IPS-15b (cell line): ENCODE results near the gene CCDC192.
"Not testable (repeated sequence)": the region's sequence is repeated elsewhere in the genome, so short reads cannot be mapped to it uniquely, and the experiment has no call there.

Experiments
- H3K27me3 ChIP-seq: one replicate; pipeline ENCODE4 v1.6.1; 2013; ENCODE audit warnings: low read length; ENCODE audit not compliant: control insufficient read depth, insufficient read depth
- H3K36me3 ChIP-seq: one replicate; pipeline ENCODE4 v1.6.1; 2013; ENCODE audit warnings: low read length; ENCODE audit not compliant: control insufficient read depth, insufficient read depth
- H3K4me1 ChIP-seq: one replicate; pipeline ENCODE4 v1.6.1; 2013; ENCODE audit warnings: mild to moderate bottlenecking, low read length; ENCODE audit not compliant: control insufficient read depth, insufficient read depth
- H3K4me3 ChIP-seq: one replicate; pipeline ENCODE4 v1.5.1; 2013; ENCODE audit warnings: low read depth, low read length
- H3K9ac ChIP-seq: one replicate; pipeline ENCODE4 v1.6.1; 2013; ENCODE audit warnings: low read depth, mild to moderate bottlenecking, low read length
- H3K9me3 ChIP-seq: one replicate; pipeline ENCODE4 v1.6.1; 2013; ENCODE audit warnings: mild to moderate bottlenecking, low read length; ENCODE audit not compliant: control insufficient read depth, insufficient read depth

Gene CCDC192

GRCh38 chr5:127772531-127772930 is 69.3 kb downstream of the CCDC192 start:
- no peaks in the 10 kb centered on the region for H3K27me3 ChIP-seq
- H3K4me3 ChIP-seq = no peak overlapping the region
- H3K4me1 ChIP-seq = no peaks in the 10 kb centered on the region
- no peaks in the 10 kb centered on the region for H3K9me3 ChIP-seq
- H3K9ac ChIP-seq = no peak overlapping the region
- H3K36me3 ChIP-seq = no peaks in the 10 kb centered on the region

- H3K9me3 ChIP-seq = no peaks in the 10 kb centered on the region
- no peaks in the 10 kb centered on the region for H3K4me1 ChIP-seq
- no peak overlapping the region for H3K4me3 ChIP-seq
- no peak overlapping the region for H3K9ac ChIP-seq
- no peaks in the 10 kb centered on the region for H3K36me3 ChIP-seq
- H3K27me3 ChIP-seq = no peaks in the 10 kb centered on the region
Observed at GRCh38 chr5:127774221-127774620, 71.0 kb downstream of the CCDC192 start.

GRCh38 chr5:127776477-127776876 is 73.3 kb downstream of the CCDC192 start:
- Histone ChIP-seq H3K9me3 (no peaks in the 10 kb centered on the region), H3K36me3 (no peaks in the 10 kb centered on the region), H3K9ac (no peak overlapping the region), H3K4me3 (no peak overlapping the region), H3K4me1 (no peaks in the 10 kb centered on the region), H3K27me3 (no peaks in the 10 kb centered on the region)

GRCh38 chr5:127777957-127778356 is 74.8 kb downstream of the CCDC192 start:
- Histone ChIP-seq H3K9me3 (no peaks in the 10 kb centered on the region), H3K9ac (no peak overlapping the region), H3K36me3 (no peaks in the 10 kb centered on the region), H3K27me3 (no peaks in the 10 kb centered on the region), H3K4me3 (no peak overlapping the region), H3K4me1 (no peaks in the 10 kb centered on the region)

- H3K4me3 ChIP-seq, H3K36me3 ChIP-seq, H3K9me3 ChIP-seq, H3K9ac ChIP-seq, H3K4me1 ChIP-seq, H3K27me3 ChIP-seq: not testable (repeated sequence)
Observed at GRCh38 chr5:127782450-127782849, 79.3 kb downstream of the CCDC192 start.

GRCh38 chr5:127785098-127785927 is 82.1 kb downstream of the CCDC192 start:
- Histone ChIP-seq H3K4me3 (no peak overlapping the region), H3K9ac (no peak overlapping the region)

GRCh38 chr5:127791439-127791838 is 88.2 kb downstream of the CCDC192 start:
- Histone ChIP-seq H3K36me3 (no peaks in the 10 kb centered on the region), H3K4me3 (no peak overlapping the region), H3K9me3 (peaks cover 2% of the 10 kb centered on the region), H3K4me1 (no peaks in the 10 kb centered on the region), H3K9ac (no peak overlapping the region), H3K27me3 (no peaks in the 10 kb centered on the region)

More at GRCh38 chr5:127785098-127785927, 82.1 kb downstream of the CCDC192 start:
- Histone ChIP-seq H3K27me3 (no peaks in the 10 kb centered on the region), H3K4me1 (no peaks in the 10 kb centered on the region), H3K9me3 (peaks cover 2% of the 10 kb centered on the region), H3K36me3 (no peaks in the 10 kb centered on the region)

- not testable (repeated sequence) for H3K27me3 ChIP-seq, H3K9ac ChIP-seq, H3K36me3 ChIP-seq, H3K4me3 ChIP-seq, H3K4me1 ChIP-seq, H3K9me3 ChIP-seq
Observed at GRCh38 chr5:127791908-127792307, 88.7 kb downstream of the CCDC192 start.

GRCh38 chr5:127793052-127793451 is 89.9 kb downstream of the CCDC192 start:
- Histone ChIP-seq H3K9me3 (peaks cover 2% of the 10 kb centered on the region), H3K9ac (no peak overlapping the region), H3K27me3 (no peaks in the 10 kb centered on the region), H3K36me3 (no peaks in the 10 kb centered on the region), H3K4me3 (no peak overlapping the region), H3K4me1 (no peaks in the 10 kb centered on the region)

GRCh38 chr5:127793879-127794278 is 90.7 kb downstream of the CCDC192 start:
- Histone ChIP-seq H3K9ac (no peak overlapping the region), H3K4me3 (no peak overlapping the region), H3K4me1 (no peaks in the 10 kb centered on the region), H3K36me3 (no peaks in the 10 kb centered on the region), H3K9me3 (peaks cover 2% of the 10 kb centered on the region), H3K27me3 (no peaks in the 10 kb centered on the region)

GRCh38 chr5:127796211-127796610 is 93.0 kb downstream of the CCDC192 start:
- Histone ChIP-seq H3K36me3 (no peaks in the 10 kb centered on the region), H3K27me3 (no peaks in the 10 kb centered on the region), H3K4me3 (no peak overlapping the region), H3K9ac (no peak overlapping the region), H3K9me3 (no peaks in the 10 kb centered on the region), H3K4me1 (no peaks in the 10 kb centered on the region)

GRCh38 chr5:127799293-127799905 is 96.2 kb downstream of the CCDC192 start:
- no peaks in the 10 kb centered on the region for H3K27me3 ChIP-seq
- no peak overlapping the region for H3K4me3 ChIP-seq
- no peaks in the 10 kb centered on the region for H3K9me3 ChIP-seq
- H3K9ac ChIP-seq = no peak overlapping the region
- H3K4me1 ChIP-seq = no peaks in the 10 kb centered on the region
- H3K36me3 ChIP-seq = no peaks in the 10 kb centered on the region
